MV-4-11 (cell line): ENCODE data around the gene CYTH2.
"Not testable (repeated sequence)": the region's sequence is repeated elsewhere in the genome, so short reads cannot be mapped to it uniquely, and the experiment has no call there.

ENCODE experiments used
- DNase-seq: peaks from one replicate; lab custom pipeline; 2025; lab: John Stamatoyannopoulos, UW

CYTH2 gene

GRCh38 chr19:48477698-48478338, 8.6 kb downstream of the CYTH2 start:
- DNase-seq = no peak

DNA sequence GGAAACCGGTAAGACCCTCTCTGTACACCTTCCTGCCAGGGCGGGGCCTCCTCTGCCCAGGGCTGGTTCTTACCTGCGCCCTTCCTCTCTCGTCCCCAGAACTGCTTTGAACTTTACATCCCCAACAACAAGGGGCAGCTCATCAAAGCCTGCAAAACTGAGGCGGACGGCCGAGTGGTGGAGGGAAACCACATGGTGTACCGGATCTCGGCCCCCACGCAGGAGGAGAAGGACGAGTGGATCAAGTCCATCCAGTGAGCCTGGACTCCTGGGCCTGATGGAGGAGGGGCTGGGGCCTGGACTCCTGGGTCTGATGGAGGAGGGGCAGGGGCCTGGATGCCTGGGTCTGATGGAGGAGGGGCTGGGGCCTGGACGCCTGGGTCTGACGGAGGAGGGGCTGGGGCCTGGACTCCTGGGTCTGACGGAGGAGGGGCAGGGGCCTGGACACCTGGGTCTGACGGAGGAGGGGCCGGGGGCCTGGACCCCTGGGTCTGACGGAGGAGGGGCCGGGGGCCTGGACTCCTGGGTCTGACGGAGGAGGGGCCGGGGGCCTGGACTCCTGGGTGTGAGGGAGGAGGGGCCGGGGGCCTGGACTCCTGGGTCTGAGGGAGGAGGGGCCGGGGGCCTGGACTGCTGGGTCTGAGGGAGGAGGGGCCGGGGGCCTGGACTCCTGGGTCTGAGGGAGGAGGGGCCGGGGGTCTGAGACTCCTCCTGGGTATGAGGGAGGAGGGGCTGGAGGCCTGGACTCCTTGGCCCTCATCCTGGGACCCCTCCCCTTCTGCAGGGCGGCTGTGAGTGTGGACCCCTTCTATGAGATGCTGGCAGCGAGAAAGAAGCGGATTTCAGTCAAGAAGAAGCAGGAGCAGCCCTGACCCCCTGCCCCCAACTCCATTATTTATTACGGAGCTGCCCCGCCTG, 9.4 kb downstream of the CYTH2 start:
- no peak for DNase-seq

GRCh38 chr19:48479686-48480085, 10.5 kb downstream of the CYTH2 start:
- DNase-seq = no peak

DNA sequence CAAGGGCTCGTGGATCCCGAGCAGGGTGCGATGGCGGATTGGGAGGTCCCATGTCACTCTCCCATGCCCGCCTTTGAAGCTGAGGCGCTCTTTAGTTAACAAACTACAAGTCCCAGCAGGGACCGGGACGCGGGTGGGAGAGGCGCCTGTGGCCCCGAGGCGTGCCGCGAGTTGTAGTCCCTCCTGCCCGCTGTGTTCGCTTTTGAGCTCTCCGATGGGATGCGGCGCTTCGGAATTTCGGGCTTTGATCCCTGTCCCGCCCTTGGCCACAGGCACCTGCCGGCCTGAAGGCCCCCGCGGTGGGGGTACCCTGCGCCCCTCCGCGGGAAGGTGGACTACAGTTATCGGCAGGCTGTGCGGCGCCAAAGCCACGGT, 11.0 kb downstream of the CYTH2 start:
- peak; percentile 33 for DNase-seq

- DNase-seq = peak; percentile 58
Measured at GRCh38 chr19:48480558-48481500, 11.7 kb downstream of the CYTH2 start.

DNA sequence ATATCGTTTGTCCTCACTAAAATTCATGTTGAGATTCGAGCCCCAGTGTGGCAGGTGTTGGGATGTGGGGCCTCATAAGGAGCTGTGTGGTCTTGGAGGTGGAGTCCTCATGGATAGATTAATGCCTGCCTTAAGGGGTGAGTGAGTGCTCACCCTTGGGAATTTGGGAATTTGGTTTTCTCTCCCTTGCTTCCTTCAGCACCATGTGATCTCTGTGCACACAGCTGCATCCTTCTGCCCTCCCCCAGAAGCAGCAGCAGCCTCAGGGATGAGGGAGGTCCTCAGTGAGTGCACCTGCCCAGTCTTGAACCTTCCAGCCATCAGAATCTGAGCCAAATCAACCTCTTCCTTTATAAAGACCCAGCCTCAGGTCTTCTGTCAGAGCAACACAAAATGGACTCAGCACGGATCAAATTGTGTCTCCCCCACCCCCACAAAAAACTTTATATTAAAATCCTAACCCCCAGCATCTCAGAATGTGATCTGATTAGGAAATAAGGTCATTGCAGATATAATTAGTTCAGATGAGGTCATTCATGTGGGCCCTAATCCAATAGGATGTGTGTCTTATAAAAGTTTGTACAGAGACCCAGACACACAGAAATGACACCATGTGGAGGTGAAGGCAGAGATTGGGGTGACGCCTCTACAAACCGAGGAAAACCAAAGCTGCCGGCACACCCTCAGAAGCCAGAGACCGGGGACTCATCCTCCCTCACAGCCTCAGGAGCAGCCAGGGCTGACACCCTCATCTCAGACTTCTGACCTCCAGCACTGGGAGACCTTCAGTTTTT, 12.9 kb downstream of the CYTH2 start:
- DNase-seq = no peak

DNA sequence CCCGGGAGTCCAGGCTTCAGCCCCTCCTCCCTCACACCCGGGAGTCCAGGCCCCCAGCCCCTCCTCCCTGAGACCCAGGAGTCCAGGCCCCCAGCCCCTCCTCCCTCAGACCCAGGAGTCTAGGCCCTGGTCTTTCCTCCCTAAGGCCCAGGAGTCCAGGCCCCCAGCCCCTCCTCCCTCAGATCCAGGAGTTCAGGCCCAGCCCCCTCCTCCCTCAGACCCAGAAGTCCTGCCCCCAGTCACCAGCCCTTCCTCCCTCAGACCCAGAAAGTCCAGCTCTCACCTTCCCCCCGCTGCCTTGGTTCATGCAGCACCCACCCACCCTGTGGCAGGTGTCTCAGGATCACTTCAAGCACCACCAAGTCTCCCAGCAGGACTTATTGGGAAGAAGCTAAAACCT, 14.1 kb downstream of the CYTH2 start:
- DNase-seq = no peak

DNA sequence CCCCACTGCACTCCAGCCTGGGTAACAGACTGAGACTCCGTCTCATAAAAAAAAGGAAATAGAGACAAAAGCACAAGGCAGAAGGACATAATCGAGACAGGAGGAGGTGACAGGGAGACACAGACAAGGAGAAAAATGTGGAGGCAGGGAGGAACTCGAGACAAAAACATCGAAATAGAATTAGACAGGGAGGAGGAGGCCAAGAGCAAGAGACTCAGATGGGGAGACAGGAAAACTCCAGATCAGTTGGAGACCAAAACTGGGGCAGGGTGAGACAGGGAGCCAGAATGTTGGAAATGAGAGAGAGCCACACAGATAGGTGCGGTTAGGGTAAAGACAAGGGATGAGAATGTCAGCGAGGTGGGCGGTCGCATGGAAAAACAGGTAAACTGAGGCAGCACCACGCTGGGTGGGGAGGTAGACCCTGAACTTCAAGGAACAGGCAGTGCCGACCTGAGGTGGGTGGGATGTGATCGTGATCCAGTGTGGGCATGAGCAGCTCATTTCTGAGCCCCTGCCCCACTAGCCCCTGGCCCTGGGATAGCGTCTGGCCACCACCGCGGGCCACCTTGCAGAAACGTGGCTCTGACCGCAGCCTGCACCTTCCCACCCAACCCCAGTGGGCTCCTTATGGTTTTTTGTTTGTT, 15.2 kb downstream of the CYTH2 start:
- no peak for DNase-seq

DNA sequence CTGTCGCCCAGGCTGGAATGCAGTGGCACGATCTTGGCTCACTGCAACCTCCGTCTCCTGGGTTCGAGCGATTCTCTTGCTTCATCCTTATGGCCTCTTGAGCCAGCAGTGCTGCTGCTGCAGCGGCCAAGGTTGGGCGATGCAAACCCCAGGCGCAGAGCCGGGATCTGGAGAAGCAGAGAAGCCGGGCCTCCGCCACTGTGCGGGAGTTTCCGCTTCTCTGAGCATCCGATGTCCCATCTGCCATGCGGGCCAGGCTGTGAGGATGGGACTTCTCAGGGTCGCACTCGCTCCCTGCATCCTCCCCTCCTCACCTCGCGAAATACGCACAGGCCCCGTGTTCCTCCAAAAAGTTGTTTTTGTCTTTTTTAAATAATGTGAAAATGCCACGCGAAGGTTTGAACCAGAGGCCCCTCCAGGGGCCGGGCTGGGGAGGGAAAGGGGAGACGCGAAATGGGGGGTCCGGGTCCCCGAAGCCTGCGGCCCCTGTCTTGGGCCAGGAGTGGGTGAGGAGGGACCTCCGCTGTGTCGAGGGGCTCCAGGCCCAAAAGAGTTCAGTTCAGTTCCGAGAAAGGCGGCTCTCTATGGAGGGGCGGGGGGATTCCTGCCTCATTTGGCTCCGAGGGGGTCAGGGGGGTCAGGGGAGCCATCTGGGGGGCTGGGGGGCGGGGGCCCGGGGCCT, 15.9 kb downstream of the CYTH2 start:
- DNase-seq = no peak

DNA sequence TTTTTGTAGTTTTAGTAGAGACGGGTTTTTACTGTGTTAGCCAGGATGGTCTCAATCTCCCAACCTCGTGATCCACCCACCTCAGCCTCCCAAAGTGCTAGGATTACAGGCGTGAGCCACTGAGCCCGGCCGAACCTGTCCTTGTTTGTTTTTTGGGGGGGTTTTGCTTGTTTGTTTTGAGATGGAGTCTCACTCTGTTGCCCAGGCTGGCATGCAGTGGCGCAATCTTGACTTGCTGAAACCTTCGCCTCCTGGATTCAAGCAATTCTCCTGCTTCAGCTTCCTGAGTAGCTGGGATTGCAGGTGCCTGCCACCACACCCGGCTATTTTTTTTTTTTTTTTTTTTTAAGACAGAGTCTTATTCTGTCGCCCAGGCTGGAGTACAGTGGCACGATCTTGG, 17.5 kb downstream of the CYTH2 start:
- DNase-seq = not testable (repeated sequence)

GRCh38 chr19:48487544-48487943, 18.4 kb downstream of the CYTH2 start:
- no peak for DNase-seq

DNA sequence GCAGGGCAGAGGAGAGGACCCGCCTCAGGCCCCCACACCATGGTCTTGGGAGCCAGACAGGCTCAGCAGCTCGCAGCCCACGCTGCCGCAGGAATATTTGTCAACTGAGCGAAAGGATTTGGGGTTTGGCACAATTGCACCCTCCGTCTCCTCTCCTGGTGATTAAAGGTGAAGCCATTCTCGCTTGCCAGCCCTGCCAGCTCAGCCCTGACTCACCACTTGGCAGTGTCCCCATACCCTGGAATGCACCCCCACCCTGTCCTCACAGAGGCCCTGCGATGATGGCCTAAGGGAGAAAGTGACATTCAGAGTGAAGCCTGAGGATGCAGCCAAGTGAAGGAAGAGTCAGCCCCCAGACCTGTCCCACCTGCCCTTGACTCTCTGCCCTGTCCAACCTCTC, 18.8 kb downstream of the CYTH2 start:
- DNase-seq = no peak

GRCh38 chr19:48488478-48488877, 19.3 kb downstream of the CYTH2 start:
- DNase-seq = not testable (repeated sequence)

GRCh38 chr19:48489608-48490216, 20.5 kb downstream of the CYTH2 start:
- peak; percentile 61 for DNase-seq

- peak; percentile 59 for DNase-seq
Measured at GRCh38 chr19:48490981-48491792, 22.0 kb downstream of the CYTH2 start.

DNA sequence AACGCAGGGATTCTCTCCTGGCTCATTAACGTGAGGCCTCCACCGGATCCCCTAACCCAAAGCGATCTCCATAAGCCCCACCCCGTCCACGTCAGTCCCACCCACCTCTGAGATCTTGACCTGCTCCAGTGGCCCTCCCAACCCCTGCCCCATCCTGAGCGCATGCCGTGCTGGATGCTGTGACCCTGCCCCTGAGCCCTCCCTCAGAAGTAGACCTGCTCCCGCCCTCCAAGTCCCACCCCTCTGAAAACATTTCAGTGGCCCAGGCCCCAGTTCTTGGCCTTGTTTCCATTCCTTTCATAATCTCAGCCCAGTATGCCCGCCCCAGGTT, 22.6 kb downstream of the CYTH2 start:
- no peak for DNase-seq

GRCh38 chr19:48492925-48493717, 24.0 kb downstream of the CYTH2 start:
- peak; percentile 98 for DNase-seq

- DNase-seq = no peak
Measured at GRCh38 chr19:48493718-48494401, 24.7 kb downstream of the CYTH2 start.
